Activated CD4-positive, alpha-beta T cell treated with anti-CD3 and anti-CD28 coated beads, Interleukin-2, amount 10 ng/mL, durations not matched to agents 7 days and 5 days (primary cell): ENCODE data around the gene ZNF771. TPM values are rescaled to one million over a fixed set of nuclear protein-coding genes. Genes with fewer than 3 reads are reported as not detected.
A peak's percentile ranks its signal among the peaks of the same experiment; 100 is the strongest.

Experiments
- CTCF ChIA-PET: fragments of 350-600 bp; sonication (Branson Sonifier 250); formaldehyde crosslinking; loops from one replicate; lab custom pipeline; 2021; ENCODE audit warnings: antibody characterized with exemption; lab: Charles Lee
- POLR2A ChIA-PET: fragments of 350-600 bp; sonication (Branson Sonifier 250); formaldehyde crosslinking; loops from one replicate; lab custom pipeline; 2021; ENCODE audit warnings: antibody characterized with exemption; lab: Charles Lee
- DNase-seq: peaks from one replicate; pipeline ENCODE4 v3.0.0-alpha.2; 2020
- H3K27ac Mint-ChIP-seq: one replicate; pipeline ENCODE4 v1.8.0; 2021; ENCODE audit warnings: mild to moderate bottlenecking, moderate library complexity, mixed read lengths
- H3K27me3 Mint-ChIP-seq: one replicate; pipeline ENCODE4 v1.8.0; 2021; ENCODE audit warnings: mixed read lengths
- H3K36me3 Mint-ChIP-seq: one replicate; pipeline ENCODE4 v1.8.0; 2021; ENCODE audit warnings: low read depth, mixed read lengths
- H3K4me1 Mint-ChIP-seq: one replicate; pipeline ENCODE4 v1.8.0; 2021; ENCODE audit warnings: mixed read lengths
- H3K4me3 Mint-ChIP-seq: one replicate; pipeline ENCODE4 v1.8.0; 2021; ENCODE audit warnings: mild to moderate bottlenecking, moderate library complexity, mixed read lengths
- H3K9me3 Mint-ChIP-seq: one replicate; pipeline ENCODE4 v1.8.0; 2021; ENCODE audit warnings: mixed read lengths
- total RNA-seq, 2 experiments: library from RNA; stranded (reverse); gene quantifications; one replicate each; pipeline ENCODE4 v1.2.3, GENCODE V29; 2021

Gene ZNF771
- total RNA-seq, 2 experiments from 2014 or later: 3.4 to 3.7 TPM

DNA sequence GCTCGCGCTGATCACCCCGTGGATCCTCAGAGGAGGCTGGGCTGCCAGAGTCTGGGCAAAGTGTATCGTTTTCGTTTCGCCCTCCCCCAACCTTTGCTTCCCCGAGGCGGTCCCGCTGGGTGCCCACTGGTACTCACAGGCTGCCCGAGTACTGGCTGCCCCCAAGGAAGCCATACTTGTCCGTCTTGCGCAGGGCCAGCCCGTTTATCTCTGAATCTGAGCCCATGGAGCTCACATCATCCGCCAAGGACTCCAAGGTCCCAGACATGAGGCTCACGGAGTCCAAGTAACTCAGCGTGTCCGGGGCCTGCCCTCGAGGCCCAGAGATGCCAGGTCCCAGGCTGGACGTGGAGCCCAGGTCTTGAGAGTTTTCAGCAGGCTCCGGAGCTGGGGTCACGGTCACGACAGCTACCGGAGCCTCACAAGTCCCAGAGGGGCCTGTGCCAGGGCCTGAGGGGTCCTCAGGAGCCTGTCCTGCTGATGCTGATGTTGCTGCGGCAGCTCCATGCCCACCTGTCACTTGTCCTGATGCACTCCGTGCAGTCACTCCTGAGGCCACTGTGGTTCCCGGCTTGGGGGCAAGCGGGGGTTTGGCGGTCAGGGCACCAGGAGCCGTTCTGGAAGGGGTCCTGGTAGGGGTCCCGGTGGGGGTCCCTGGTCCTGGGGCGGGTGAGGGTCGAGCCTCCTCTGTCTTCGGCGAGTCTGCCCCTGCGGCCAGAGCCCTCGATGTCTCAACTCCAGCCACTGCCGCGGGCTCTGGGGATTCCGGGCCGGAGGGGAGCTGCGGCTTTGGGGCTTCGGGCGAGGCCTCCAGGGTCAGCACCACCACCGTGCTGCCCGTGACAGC lies 38.1 kb upstream of the ZNF771 start:
- Mint-ChIP-seq H3K9me3 (no peaks in the 10 kb centered on the region), H3K27me3 (no peaks in the 10 kb centered on the region), H3K27ac (peak overlapping the region; percentile 77), H3K36me3 (peaks cover 42% of the 10 kb centered on the region), H3K4me1 (peaks cover 57% of the 10 kb centered on the region), H3K4me3 (peak overlapping the region; percentile 87)
- DNase-seq: no peak
- CTCF ChIA-PET: interaction anchor here (0.6 to 2.0 kb wide), 7 partner anchors 9 to 289 kb away, joined by 3 to 7 read pairs (median 4); partner anchors contain the start of gene FBRS
- POLR2A ChIA-PET: no interaction called here

DNA sequence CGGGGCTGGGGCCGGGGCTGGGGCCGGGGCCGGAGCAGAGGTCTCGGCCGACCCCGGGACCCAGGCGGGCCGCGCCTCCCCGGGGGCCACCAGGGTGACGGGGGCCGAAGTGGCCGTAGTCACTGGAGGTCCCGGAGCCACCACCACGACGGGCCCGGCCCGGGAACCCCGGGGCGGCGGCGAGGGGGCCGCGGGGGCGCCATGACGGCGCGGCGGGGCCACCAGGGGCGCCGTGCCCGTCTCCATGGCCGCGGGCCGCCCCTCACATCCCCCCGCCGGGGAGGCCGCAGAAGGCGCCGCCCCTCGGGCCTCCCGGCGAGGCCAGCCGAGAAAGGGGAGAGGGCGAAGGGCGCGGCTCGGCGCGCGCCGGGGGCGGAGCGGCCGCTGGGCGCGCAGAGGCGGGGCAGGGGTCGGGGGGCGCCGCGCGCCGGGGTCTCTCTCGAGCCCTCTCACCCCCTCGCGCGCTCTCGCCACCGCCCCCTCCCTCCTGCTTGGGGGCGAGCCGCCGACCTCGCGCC lies 37.4 kb upstream of the ZNF771 start:
- POLR2A ChIA-PET: no interaction called here
- Mint-ChIP-seq H3K36me3 (peaks cover 35% of the 10 kb centered on the region), H3K27ac (peak overlapping the region; percentile 93), H3K4me1 (peaks cover 52% of the 10 kb centered on the region), H3K9me3 (no peaks in the 10 kb centered on the region), H3K27me3 (no peaks in the 10 kb centered on the region), H3K4me3 (peak overlapping the region; percentile 75)
- DNase-seq: no peak
- CTCF ChIA-PET: interaction anchor here (1.0 to 2.0 kb wide), 7 partner anchors 9 to 315 kb away, joined by 3 to 7 read pairs (median 5); partner anchors contain the start of genes CD2BP2, DCTPP1 and ZNF48

DNA sequence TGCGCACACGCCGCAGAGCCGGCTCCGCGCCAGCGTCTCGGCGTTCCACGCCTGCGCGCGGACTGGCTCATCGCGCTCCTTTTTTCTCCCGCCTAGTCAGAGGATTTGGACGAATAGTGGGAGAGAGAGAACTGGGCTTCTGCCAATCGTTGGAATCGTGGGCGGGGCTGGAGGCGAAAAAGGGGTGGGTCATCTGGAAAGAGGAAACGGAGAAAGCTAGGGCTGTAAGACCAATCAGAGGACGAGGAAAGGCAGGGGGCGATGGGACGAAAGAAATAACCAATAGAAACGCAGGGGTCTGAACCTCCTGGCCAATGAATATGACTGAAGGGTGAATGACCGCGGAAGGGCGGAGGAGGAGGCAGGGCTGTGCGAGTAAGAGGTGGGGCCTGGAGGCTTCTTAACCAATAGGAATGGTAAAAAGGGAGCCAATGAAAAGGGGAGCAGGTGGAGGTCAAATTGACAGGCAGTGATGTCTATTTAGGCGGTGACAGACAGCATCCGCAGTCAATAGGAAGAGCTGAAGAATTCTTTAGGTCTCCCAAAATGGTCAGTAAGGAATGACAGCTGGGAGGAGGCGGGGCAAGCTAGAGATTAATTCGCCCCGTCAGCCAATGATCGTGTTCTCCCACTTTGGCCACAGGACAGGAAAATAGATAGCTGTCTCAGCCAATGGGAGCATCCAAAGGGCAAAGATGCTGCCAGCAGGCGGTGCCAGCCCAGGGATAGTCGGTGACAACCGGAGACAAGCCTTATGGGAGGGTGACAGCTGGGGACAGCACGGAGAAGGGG lies 36.8 kb upstream of the ZNF771 start, which contains the start of gene TBC1D10B:
Gene TBC1D10B, minus strand, starts transcription at position 39 of the 792 bp plus-strand sequence. CDS start 311 bp downstream, outside the sequence.
- Mint-ChIP-seq H3K4me3 (peak within 1 kb of the TSS; percentile 87), H3K9me3 (no peaks in the 10 kb centered on the region), H3K36me3 (peaks cover 29% of the 10 kb centered on the region), H3K27me3 (no peaks in the 10 kb centered on the region), H3K4me1 (peaks cover 45% of the 10 kb centered on the region), H3K27ac (peak within 1 kb of the TSS; percentile 93)
- peak; percentile 100 for DNase-seq
- POLR2A ChIA-PET: interaction anchor here (0.6 to 0.7 kb wide), 4 partner anchors 12 to 256 kb away, joined by 3 to 5 read pairs (median 3); partner anchors contain the start of gene SEPTIN1
- CTCF ChIA-PET: interaction anchor here (0.5 to 2.2 kb wide), 16 partner anchors 10 to 315 kb away, joined by 3 to 9 read pairs (median 4); partner anchors contain the start of genes CD2BP2, DCTPP1, SEPTIN1 and TBX6

DNA sequence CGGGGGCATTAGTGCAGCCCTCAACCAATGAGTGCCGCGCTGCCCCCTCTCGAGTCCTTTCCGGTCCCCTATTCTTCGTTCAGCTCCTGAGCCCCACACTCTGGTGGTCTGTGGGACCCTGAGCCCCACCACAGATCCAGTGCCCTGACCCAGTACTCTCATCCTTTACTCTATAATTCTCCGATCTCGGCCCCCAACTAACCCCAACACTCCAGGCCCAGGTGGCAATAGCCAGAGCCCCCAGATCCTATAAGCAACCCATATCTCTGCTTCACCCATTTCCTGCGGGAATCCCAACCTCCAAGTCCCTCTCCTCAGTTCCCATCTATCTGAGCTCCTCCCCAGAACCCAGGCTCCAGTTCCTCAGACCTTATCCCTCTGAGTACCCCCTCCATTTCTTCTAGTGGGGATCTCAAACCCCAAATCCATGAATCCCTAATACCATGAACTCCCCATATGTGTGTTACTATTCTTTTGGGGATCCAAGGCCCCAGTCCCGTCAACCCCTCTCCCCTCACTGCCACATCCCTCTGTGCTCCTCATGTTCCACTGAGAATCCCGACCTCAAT lies 36.1 kb upstream of the ZNF771 start:
- Mint-ChIP-seq H3K27me3 (no peaks in the 10 kb centered on the region), H3K36me3 (peaks cover 26% of the 10 kb centered on the region), H3K4me1 (peaks cover 42% of the 10 kb centered on the region)

DNA sequence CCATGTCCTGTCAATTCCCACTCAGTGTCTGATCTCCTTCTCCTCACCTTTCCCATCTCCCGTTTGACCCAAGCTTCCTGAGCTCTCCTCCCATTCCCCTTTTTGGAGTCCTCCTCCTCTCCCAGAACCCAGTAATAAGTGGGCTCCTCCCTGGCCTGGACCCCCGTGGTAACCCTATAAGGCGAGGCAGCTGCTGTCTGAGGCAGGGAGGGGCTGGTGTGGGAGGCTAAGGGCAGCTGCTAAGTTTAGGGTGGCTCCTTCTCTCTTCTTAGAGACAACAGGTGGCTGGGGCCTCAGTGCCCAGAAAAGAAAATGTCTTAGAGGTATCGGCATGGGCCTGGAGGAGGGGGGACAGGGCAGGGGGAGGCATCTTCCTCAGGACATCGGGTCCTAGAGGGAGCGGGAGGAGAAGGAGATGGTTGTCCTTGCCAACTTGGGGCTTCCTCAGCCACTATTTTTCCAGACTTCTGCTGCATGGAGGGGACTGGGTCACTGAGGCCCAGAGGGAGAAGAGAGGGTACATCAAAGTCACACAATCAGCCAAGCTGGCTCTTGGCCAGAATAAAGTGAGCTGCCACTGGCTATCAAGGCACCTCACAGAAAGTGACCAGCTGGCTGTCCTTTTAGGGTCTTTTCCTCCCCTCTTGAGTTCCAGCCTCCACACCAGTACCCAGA lies 35.2 kb upstream of the ZNF771 start:
- no peaks in the 10 kb centered on the region for H3K9me3 Mint-ChIP-seq
- peak overlapping the region; percentile 93 for H3K27ac Mint-ChIP-seq
- CTCF ChIA-PET: interaction anchor here (1.2 to 2.2 kb wide), 4 partner anchors 11 to 37 kb away, joined by 4 to 9 read pairs (median 6); partner anchors contain the start of gene SEPTIN1
- no peaks in the 10 kb centered on the region for H3K27me3 Mint-ChIP-seq
- peaks cover 41% of the 10 kb centered on the region for H3K4me1 Mint-ChIP-seq
- POLR2A ChIA-PET: no interaction called here
- no peak for DNase-seq
- peaks cover 21% of the 10 kb centered on the region for H3K36me3 Mint-ChIP-seq
- peak overlapping the region; percentile 75 for H3K4me3 Mint-ChIP-seq

More for the DNA sequence above, 36.1 kb upstream of the ZNF771 start:
- POLR2A ChIA-PET: interaction anchor here (0.6 to 0.7 kb wide), 2 partner anchors 11 to 179 kb away, joined by 3 read pairs; partner anchors contain the start of gene SEPTIN1
- Mint-ChIP-seq H3K4me3 (peak overlapping the region; percentile 75), H3K9me3 (no peaks in the 10 kb centered on the region), H3K27ac (peak overlapping the region; percentile 93)
- CTCF ChIA-PET: interaction anchor here (0.5 to 2.2 kb wide), 13 partner anchors 9 to 316 kb away, joined by 3 to 9 read pairs (median 4); partner anchors contain the start of genes DCTPP1, SEPTIN1, TBX6 and ZNF48
- DNase-seq: no peak

DNA sequence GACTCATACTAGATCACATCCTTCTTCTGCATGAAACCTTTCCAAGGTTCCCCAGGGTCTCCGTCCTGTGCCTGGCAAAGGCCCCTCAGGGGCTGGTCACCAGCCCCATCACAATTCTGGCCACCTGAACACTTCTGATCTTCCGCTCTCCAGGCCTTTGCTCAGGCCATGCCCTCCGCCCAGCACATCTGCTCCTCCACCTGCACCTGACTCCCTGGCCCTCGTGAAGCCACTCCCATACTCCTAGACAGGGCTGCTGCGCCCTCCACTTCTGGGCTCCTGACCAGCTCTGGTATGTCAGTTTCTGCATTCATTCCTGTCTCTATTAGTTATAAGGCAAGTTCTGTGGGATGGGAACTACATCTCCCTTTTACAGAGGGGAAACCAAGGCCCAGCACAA lies 34.7 kb upstream of the ZNF771 start:
- H3K36me3 Mint-ChIP-seq: peaks cover 19% of the 10 kb centered on the region
- no peak for DNase-seq
- CTCF ChIA-PET: interaction anchor here (1.0 to 2.2 kb wide), 2 partner anchors 10 kb away, joined by 4 to 9 read pairs; partner anchors contain the start of gene SEPTIN1
- H3K27ac Mint-ChIP-seq: no peak overlapping the region
- H3K4me1 Mint-ChIP-seq: peaks cover 41% of the 10 kb centered on the region
- no peaks in the 10 kb centered on the region for H3K27me3 Mint-ChIP-seq
- H3K4me3 Mint-ChIP-seq: no peak overlapping the region
- H3K9me3 Mint-ChIP-seq: no peaks in the 10 kb centered on the region
- POLR2A ChIA-PET: interaction anchor here (0.6 kb wide), 1 partner anchor 45 kb away, joined by 3 read pairs; no protein-coding TSS in a partner anchor

DNA sequence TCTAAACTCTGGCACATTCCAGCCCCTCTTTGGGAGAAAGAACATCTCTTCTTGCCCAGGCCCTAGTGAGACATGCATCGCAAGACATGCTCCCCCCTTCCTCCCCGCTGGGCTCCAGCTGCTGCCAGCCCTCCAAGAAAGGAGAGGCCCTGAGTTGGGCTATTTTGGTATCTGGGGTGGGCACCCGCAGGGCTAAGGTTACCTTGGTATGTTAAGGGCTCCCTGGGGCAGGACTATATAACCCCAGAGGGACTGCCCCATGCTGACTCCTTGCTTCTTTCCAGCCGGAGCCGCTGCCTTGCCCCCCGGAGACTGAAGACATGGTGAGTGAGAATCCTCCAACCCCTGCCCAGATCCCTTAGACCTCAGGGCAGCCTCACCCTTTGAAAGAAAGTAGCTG lies 32.9 kb upstream of the ZNF771 start, which contains the start of gene MYL11:
Gene MYL11, plus strand, starts transcription at position 265 of the 400 bp plus-strand sequence. Its CDS starts 56 bp downstream, at position 321.
- no peak for DNase-seq
- H3K27ac Mint-ChIP-seq: peak within 1 kb of the TSS; percentile 73
- no peaks in the 10 kb centered on the region for H3K27me3 Mint-ChIP-seq
- POLR2A ChIA-PET: interaction anchor here (0.6 kb wide), 1 partner anchor 276 kb away, joined by 5 read pairs; the partner anchor contains the start of gene PRR14
- H3K4me1 Mint-ChIP-seq: peaks cover 43% of the 10 kb centered on the region
- peaks cover 20% of the 10 kb centered on the region for H3K36me3 Mint-ChIP-seq
- H3K4me3 Mint-ChIP-seq: no peak within 1 kb of the TSS
- CTCF ChIA-PET: interaction anchor here (0.6 to 1.0 kb wide), 2 partner anchors 21 to 117 kb away, joined by 3 to 4 read pairs; partner anchors contain the start of gene ZNF48
- no peaks in the 10 kb centered on the region for H3K9me3 Mint-ChIP-seq

DNA sequence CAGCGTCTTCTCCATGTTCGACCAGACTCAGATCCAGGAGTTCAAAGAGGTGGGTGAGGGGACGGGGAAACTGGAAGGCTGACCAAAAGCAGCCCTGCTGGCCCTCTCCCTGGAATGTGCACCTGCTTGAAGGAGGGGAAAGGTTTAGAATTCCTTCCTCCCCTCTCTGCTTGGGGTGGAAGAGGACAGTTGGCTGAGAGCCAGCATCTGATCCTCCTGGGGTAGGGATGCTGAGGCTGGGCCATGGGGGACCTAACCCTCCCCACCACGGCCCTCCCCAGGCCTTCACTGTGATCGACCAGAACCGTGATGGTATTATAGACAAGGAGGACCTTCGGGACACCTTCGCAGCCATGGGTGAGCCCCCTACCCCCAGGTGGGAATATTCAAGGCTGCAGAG lies 31.5 kb upstream of the ZNF771 start:
- POLR2A ChIA-PET: no interaction called here
- H3K4me1 Mint-ChIP-seq: peaks cover 56% of the 10 kb centered on the region
- CTCF ChIA-PET: interaction anchor here (0.6 to 1.9 kb wide), 6 partner anchors 30 to 310 kb away, joined by 3 to 4 read pairs (median 3); partner anchors contain the start of gene ALDOA

DNA sequence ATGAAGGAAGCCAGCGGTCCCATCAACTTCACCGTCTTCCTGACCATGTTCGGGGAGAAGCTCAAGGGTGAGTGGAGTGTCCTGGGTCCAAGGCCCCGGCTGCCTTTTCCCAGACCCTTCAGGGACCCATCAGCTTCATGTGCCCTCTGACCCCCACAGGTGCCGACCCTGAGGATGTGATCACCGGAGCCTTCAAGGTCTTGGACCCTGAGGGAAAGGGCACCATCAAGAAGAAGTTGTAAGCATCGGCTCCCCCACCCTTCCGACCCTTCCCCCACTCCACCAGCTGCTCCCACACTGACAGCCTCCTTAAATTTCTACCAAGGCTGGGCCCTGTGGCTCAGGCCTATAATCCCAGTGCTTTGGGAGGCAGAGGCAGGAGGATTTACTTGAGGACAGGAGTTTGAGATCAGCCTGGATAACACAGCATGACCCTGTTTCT lies 30.9 kb upstream of the ZNF771 start:
- ChIA-PET POLR2A (no interaction called here), CTCF (interaction anchor here (0.8 to 1.9 kb wide), 5 partner anchors 30 to 311 kb away, joined by 3 to 4 read pairs (median 3); partner anchors contain the start of gene ALDOA)
- Mint-ChIP-seq H3K27ac (peak overlapping the region; percentile 100), H3K9me3 (no peaks in the 10 kb centered on the region), H3K36me3 (peaks cover 36% of the 10 kb centered on the region), H3K27me3 (no peaks in the 10 kb centered on the region), H3K4me3 (no peak overlapping the region), H3K4me1 (peaks cover 56% of the 10 kb centered on the region)
- no peak for DNase-seq

More for the DNA sequence above, 31.5 kb upstream of the ZNF771 start:
- H3K9me3 Mint-ChIP-seq: no peaks in the 10 kb centered on the region
- H3K36me3 Mint-ChIP-seq: peaks cover 30% of the 10 kb centered on the region
- DNase-seq: no peak
- H3K27me3 Mint-ChIP-seq: no peaks in the 10 kb centered on the region
- no peak overlapping the region for H3K4me3 Mint-ChIP-seq
- peak overlapping the region; percentile 73 for H3K27ac Mint-ChIP-seq

DNA sequence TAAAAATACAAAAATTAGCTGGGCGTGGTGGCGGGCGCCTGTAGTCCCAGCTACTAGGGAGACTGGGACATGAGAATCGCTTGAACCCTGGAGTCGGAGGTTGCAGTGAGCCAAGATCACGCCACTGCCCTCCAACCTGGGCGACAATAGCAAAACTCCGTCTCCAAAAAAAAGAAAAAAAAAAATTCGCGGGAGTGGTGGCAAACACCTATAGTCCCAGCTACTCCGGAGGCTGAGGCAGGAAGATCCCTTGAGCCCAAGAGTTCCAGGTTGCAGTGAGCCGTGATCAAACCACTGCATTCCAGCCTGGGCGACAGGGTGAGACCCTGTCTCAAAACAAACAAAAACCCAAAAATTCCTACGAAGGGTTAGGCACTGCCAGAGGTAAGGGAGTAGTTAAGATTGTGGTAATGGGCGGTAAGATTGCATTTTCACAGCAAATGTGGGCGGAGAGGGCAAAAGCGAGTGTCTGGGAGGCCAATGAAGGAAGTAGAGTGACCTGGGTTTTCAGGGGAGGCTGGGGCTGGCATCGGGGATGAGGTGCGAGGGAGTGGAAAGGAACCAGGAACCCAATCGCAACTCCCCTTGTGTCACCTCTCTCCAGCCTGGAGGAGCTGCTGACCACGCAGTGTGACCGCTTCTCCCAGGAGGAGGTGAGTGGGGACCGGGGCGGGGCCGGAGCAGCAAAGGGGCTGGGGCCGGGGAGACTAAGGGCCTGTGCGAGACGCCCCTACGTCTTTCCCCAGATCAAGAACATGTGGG lies 30.2 kb upstream of the ZNF771 start:
- Mint-ChIP-seq H3K4me1 (peaks cover 51% of the 10 kb centered on the region), H3K4me3 (peak overlapping the region; percentile 90), H3K27ac (peak overlapping the region; percentile 100), H3K36me3 (peaks cover 40% of the 10 kb centered on the region), H3K27me3 (no peaks in the 10 kb centered on the region), H3K9me3 (no peaks in the 10 kb centered on the region)
- POLR2A ChIA-PET: no interaction called here
- CTCF ChIA-PET: interaction anchor here (1.2 to 1.5 kb wide), 3 partner anchors 32 to 312 kb away, joined by 3 to 5 read pairs (median 4); partner anchors contain the start of gene ALDOA
- no peak for DNase-seq
